Measurements from ENCODE around the gene EXOSC6.
"Not testable (repeated sequence)": the region's sequence is repeated elsewhere in the genome, so short reads cannot be mapped to it uniquely, and the experiment has no call there.

EXOSC6 gene

DNA sequence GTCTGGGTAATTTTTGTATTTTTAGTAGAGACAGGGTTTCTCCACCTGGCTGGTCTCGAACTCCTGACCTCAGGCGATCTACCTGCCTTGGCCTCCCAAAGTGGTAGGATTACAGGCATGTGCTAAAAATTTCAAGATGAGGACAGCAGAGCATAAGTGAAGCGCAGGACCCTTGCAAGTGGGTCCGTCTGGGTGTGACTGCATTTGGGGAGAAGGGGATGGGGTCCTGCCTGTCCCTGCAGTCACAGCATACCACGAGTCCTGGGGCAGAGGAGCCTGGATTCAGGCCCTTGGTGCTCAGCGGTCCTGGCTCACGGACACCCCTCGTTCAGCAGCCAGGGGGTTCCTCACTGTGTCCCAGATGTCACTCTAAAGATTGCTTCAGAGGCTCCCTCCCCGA is 53.5 kb downstream of the EXOSC6 start:
- not testable (repeated sequence) for DNase-seq

DNA sequence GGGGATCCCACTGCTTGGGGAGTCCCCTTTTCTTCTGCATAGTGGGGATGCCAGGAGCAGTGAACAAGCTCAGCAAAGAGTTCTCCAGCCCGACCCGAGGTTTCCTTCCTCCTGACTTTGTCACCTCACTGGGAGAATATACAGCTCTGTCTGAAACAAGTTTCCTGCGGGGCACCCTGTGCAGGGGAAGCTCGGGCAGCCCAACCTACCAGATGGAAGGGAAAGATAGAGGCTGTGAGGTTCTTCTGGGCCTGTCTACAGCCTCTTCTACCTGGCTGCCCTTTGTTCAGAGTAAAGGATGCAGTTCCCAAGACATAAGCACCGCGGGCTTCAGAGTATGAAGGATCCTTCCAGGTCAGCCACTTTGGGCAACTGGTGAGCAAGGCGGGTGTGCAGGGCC is 54.1 kb downstream of the EXOSC6 start:
- DNase-seq: not testable (repeated sequence)
